Measurements from ENCODE around the gene FZR1. TPM values are rescaled to one million over a fixed set of nuclear protein-coding genes. Genes with fewer than 3 reads are reported as not detected.

FZR1 gene
- total and polyA plus RNA-seq, 2 of the 13 experiments (the other 11 are each of a cell fraction or from before 2014, with no cell fraction given): 29.0 to 30.8 TPM

GRCh38 chr19:3556423-3556977 is 50.4 kb downstream of the FZR1 start (continued):
- TF ChIP-seq, protein P1, sequence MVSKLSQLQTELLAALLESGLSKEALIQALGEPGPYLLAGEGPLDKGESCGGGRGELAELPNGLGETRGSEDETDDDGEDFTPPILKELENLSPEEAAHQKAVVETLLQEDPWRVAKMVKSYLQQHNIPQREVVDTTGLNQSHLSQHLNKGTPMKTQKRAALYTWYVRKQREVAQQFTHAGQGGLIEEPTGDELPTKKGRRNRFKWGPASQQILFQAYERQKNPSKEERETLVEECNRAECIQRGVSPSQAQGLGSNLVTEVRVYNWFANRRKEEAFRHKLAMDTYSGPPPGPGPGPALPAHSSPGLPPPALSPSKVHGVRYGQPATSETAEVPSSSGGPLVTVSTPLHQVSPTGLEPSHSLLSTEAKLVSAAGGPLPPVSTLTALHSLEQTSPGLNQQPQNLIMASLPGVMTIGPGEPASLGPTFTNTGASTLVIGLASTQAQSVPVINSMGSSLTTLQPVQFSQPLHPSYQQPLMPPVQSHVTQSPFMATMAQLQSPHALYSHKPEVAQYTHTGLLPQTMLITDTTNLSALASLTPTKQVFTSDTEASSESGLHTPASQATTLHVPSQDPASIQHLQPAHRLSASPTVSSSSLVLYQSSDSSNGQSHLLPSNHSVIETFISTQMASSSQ (IDR thresholded peaks at IDR 0.05; ENCODE audit: low read depth): no peak
- TF ChIP-seq, protein P1 (CRISPR knock-in tag; IDR thresholded peaks at IDR 0.05; ENCODE audit: borderline replicate concordance): no peak
- TF ChIP-seq KDM6A (CRISPR knock-in tag; IDR thresholded peaks at IDR 0.05; ENCODE audit: low read depth) (no peak), ERF (CRISPR knock-in tag; IDR thresholded peaks at IDR 0.05) (no peak), NCOA5 (CRISPR knock-in tag; IDR thresholded peaks at IDR 0.05) (no peak), ZFP37 (CRISPR knock-in tag; IDR thresholded peaks at IDR 0.05; ENCODE audit: borderline replicate concordance) (no peak), SRY (CRISPR knock-in tag; IDR thresholded peaks at IDR 0.05) (no peak), ZBTB26 (CRISPR knock-in tag; IDR thresholded peaks at IDR 0.05; ENCODE audit: borderline replicate concordance) (no peak), FIP1L1 (IDR thresholded peaks at IDR 0.05; ENCODE audit: borderline replicate concordance, insufficient read depth, low read depth, low read length) (no peak), SOX13 (IDR thresholded peaks at IDR 0.05) (no peak), SOX13 (CRISPR knock-in tag; conservative IDR thresholded peaks at IDR 0.05 in 1 of 2, IDR thresholded peaks at IDR 0.05 in 1 of 2) (no peak), DMAP1 (CRISPR knock-in tag; IDR thresholded peaks at IDR 0.05) (no peak), ZNF75D (CRISPR knock-in tag; IDR thresholded peaks at IDR 0.05; ENCODE audit: borderline replicate concordance) (no peak), ZNF552 (CRISPR knock-in tag; IDR thresholded peaks at IDR 0.05; ENCODE audit: borderline replicate concordance) (no peak), HCFC1 (IDR thresholded peaks at IDR 0.05; ENCODE audit: low read depth, low read length) (no peak), ZNF788 (CRISPR knock-in tag; IDR thresholded peaks at IDR 0.05; ENCODE audit: borderline replicate concordance) (0 out of 2 replicates have a peak, but pooled peaks have one; percentile 41), GABPA (IDR thresholded peaks at IDR 0.05; ENCODE audit: low read depth, low read length) (no peak), GABPA (CRISPR knock-in tag; IDR thresholded peaks at IDR 0.05; ENCODE audit: low read depth) (no peak), ZNF143 (CRISPR knock-in tag; IDR thresholded peaks at IDR 0.05) (0 out of 2 replicates have a peak, but pooled peaks have one; percentile 21), TCF12 (IDR thresholded peaks at IDR 0.05) (no peak), TCF12 (CRISPR knock-in tag; IDR thresholded peaks at IDR 0.05) (no peak), ZNF496 (CRISPR knock-in tag; IDR thresholded peaks at IDR 0.05; ENCODE audit: insufficient replicate concordance) (no peak), ZBTB1 (CRISPR knock-in tag; IDR thresholded peaks at IDR 0.05; ENCODE audit: borderline replicate concordance) (no peak), ZFP36 (IDR thresholded peaks at IDR 0.05; ENCODE audit: borderline replicate concordance, low read depth, low read length, partially characterized antibody) (peak; percentile 90), JDP2 (CRISPR knock-in tag; IDR thresholded peaks at IDR 0.05; ENCODE audit: borderline replicate concordance) (no peak)
- TF ChIP-seq, protein P2, sequence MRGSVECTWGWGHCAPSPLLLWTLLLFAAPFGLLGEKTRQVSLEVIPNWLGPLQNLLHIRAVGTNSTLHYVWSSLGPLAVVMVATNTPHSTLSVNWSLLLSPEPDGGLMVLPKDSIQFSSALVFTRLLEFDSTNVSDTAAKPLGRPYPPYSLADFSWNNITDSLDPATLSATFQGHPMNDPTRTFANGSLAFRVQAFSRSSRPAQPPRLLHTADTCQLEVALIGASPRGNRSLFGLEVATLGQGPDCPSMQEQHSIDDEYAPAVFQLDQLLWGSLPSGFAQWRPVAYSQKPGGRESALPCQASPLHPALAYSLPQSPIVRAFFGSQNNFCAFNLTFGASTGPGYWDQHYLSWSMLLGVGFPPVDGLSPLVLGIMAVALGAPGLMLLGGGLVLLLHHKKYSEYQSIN (CRISPR knock-in tag; IDR thresholded peaks at IDR 0.05; ENCODE audit: borderline replicate concordance): no peak

All from HepG2 (cell line).